KMS-11 (cell line): ENCODE measurements around the gene FHIT.

Experiments
- H2AFZ ChIP-seq: fragments of 200-600 bp; sonication (generic); 2 replicates; pipeline ENCODE4 v1.6.1; 2016; ENCODE audit warnings: antibody characterized with exemption, mixed run types, low read depth
- H3K27ac ChIP-seq: fragments of 200-600 bp; sonication (generic); 2 replicates; pipeline ENCODE4 v1.6.1; 2016; ENCODE audit warnings: mild to moderate bottlenecking, mixed run types
- H3K27me3 ChIP-seq: fragments of 200-600 bp; sonication (generic); 2 replicates; pipeline ENCODE4 v1.6.1; 2017; ENCODE audit warnings: mild to moderate bottlenecking, low read depth, mixed run types, moderate library complexity; ENCODE audit not compliant: insufficient read depth
- H3K36me3 ChIP-seq: fragments of 200-600 bp; sonication (generic); 2 replicates; pipeline ENCODE4 v1.6.1; 2017; ENCODE audit warnings: mild to moderate bottlenecking, mixed run types; ENCODE audit not compliant: insufficient read depth
- H3K4me1 ChIP-seq: fragments of 200-600 bp; sonication (generic); 2 replicates; pipeline ENCODE4 v1.6.1; 2016; ENCODE audit warnings: mild to moderate bottlenecking, low read depth, mixed run types; ENCODE audit not compliant: poor library complexity, severe bottlenecking
- H3K4me2 ChIP-seq: fragments of 200-600 bp; sonication (generic); 2 replicates; pipeline ENCODE4 v1.7.0; 2016; ENCODE audit warnings: mild to moderate bottlenecking, mixed run types
- H3K4me3 ChIP-seq: fragments of 200-600 bp; sonication (generic); IDR thresholded peaks from 2 replicates; pipeline ENCODE4 v1.6.1; 2017; ENCODE audit warnings: low read depth, low read length, mixed read lengths; ENCODE audit not compliant: insufficient read depth
- H3K79me2 ChIP-seq: fragments of 200-600 bp; sonication (generic); 2 replicates; pipeline ENCODE4 v1.6.1; 2016; ENCODE audit warnings: low read depth, mixed run types; ENCODE audit not compliant: insufficient read depth
- H3K9ac ChIP-seq: fragments of 200-600 bp; sonication (generic); 2 replicates; pipeline ENCODE4 v1.6.1; 2016; ENCODE audit warnings: mild to moderate bottlenecking, mixed run types
- H4K20me1 ChIP-seq: fragments of 200-600 bp; sonication (generic); 2 replicates; pipeline ENCODE4 v1.6.1; 2016; ENCODE audit warnings: mild to moderate bottlenecking, mixed run types; ENCODE audit not compliant: insufficient read depth
- CTCF ChIP-seq: fragments of 200-600 bp; sonication (generic); conservative IDR thresholded peaks from 2 replicates; pipeline ENCODE4 v1.6.1; 2017; ENCODE audit warnings: low read depth, mild to moderate bottlenecking, antibody characterized with exemption, low read length, moderate library complexity, mixed read lengths

FHIT gene

GRCh38 chr3:60423556-60423955 lies 827.7 kb downstream of the FHIT start:
- H3K4me1 ChIP-seq, result no peaks in the 10 kb centered on the region
- H3K27ac ChIP-seq, result no peak overlapping the region
- H4K20me1 ChIP-seq, result no peaks in the 10 kb centered on the region
- H3K27me3 ChIP-seq, result no peaks in the 10 kb centered on the region
- H3K36me3 ChIP-seq, result no peaks in the 10 kb centered on the region
- H3K4me3 ChIP-seq, result no peak overlapping the region
- H3K9ac ChIP-seq, result no peak overlapping the region
- no peak for TF ChIP-seq CTCF
- no peaks in the 10 kb centered on the region for H3K79me2 ChIP-seq
- no peak overlapping the region for H2AFZ ChIP-seq
- H3K4me2 ChIP-seq, result no peak overlapping the region

GRCh38 chr3:60421749-60422446 lies 829.4 kb downstream of the FHIT start:
- Histone ChIP-seq H3K4me1 (no peaks in the 10 kb centered on the region), H3K9ac (no peak overlapping the region), H3K4me3 (no peak overlapping the region), H3K79me2 (no peaks in the 10 kb centered on the region), H2AFZ (no peak overlapping the region), H3K4me2 (no peak overlapping the region), H3K27ac (no peak overlapping the region), H4K20me1 (no peaks in the 10 kb centered on the region), H3K27me3 (no peaks in the 10 kb centered on the region), H3K36me3 (no peaks in the 10 kb centered on the region)
- no peak for TF ChIP-seq CTCF

GRCh38 chr3:60417576-60417975 lies 833.7 kb downstream of the FHIT start:
- Histone ChIP-seq H3K79me2 (no peaks in the 10 kb centered on the region), H3K4me2 (no peak overlapping the region), H3K36me3 (no peaks in the 10 kb centered on the region), H3K9ac (no peak overlapping the region), H3K4me1 (no peaks in the 10 kb centered on the region), H4K20me1 (no peaks in the 10 kb centered on the region), H2AFZ (no peak overlapping the region), H3K27me3 (no peaks in the 10 kb centered on the region), H3K27ac (no peak overlapping the region), H3K4me3 (no peak overlapping the region)
- no peak for TF ChIP-seq CTCF

- Histone ChIP-seq H3K4me1 (no peaks in the 10 kb centered on the region), H3K79me2 (no peaks in the 10 kb centered on the region), H3K36me3 (no peaks in the 10 kb centered on the region), H3K9ac (no peak overlapping the region), H3K4me2 (no peak overlapping the region), H3K4me3 (no peak overlapping the region), H2AFZ (no peak overlapping the region), H4K20me1 (no peaks in the 10 kb centered on the region), H3K27me3 (no peaks in the 10 kb centered on the region), H3K27ac (no peak overlapping the region)
- TF ChIP-seq CTCF, result no peak
Observed at GRCh38 chr3:60414011-60414410, 837.2 kb downstream of the FHIT start.
